ENCODE measurements around the gene DGKI. TPM values are rescaled to one million over a fixed set of nuclear protein-coding genes. Genes with fewer than 3 reads are reported as not detected.

DGKI gene
- total RNA-seq, 1 experiment from 2014 or later: 0.55 TPM

- Histone ChIP-seq H3K9me3 (ENCODE audit: control insufficient read depth, low read depth, low read length) (no peaks in the 10 kb centered on the region), H3K4ac (ENCODE audit: low read depth, low read length) (no peak overlapping the region), H2BK5ac (ENCODE audit: insufficient read length, low read length) (no peak overlapping the region), H3K27me3 (ENCODE audit: insufficient read depth, low read length) (no peaks in the 10 kb centered on the region), H4K5ac (ENCODE audit: insufficient read length, low read depth, low read length) (no peak overlapping the region), H4K91ac (ENCODE audit: insufficient read length, low read depth, low read length) (no peak overlapping the region), H3K9ac (ENCODE audit: extremely low read depth, insufficient read length, low read length) (no peak overlapping the region), H3K23ac (ENCODE audit: insufficient read length, low read depth, low read length) (no peak overlapping the region), H2BK20ac (ENCODE audit: low read depth, low read length, poor library complexity, severe bottlenecking) (no peak overlapping the region), H4K8ac (replicated peaks; ENCODE audit: insufficient read length, low read depth, low read length) (no peak overlapping the region), H3K14ac (ENCODE audit: insufficient read depth, low read length) (no peak overlapping the region), H3K4me1 (ENCODE audit: insufficient read depth, low read length) (peaks cover 5% of the 10 kb centered on the region), H3T11ph (ENCODE audit: low read length) (no peak overlapping the region), H4K20me1 (ENCODE audit: control insufficient read depth, insufficient read depth, insufficient read length) (no peaks in the 10 kb centered on the region), H2AFZ (ENCODE audit: low read length) (no peak overlapping the region), H2AK5ac (ENCODE audit: insufficient read length, low read length) (no peak overlapping the region), H3K23me2 (ENCODE audit: insufficient read length, low read depth, low read length, poor library complexity, severe bottlenecking) (peaks cover 6% of the 10 kb centered on the region), H3K27ac (ENCODE audit: insufficient read length, low read depth, low read length) (no peak overlapping the region), H2BK120ac (ENCODE audit: low read depth, low read length, poor library complexity, severe bottlenecking) (no peak overlapping the region), H3K79me1 (ENCODE audit: insufficient read depth, low read depth, low read length, poor library complexity, severe bottlenecking) (no peaks in the 10 kb centered on the region), H2BK12ac (ENCODE audit: insufficient read length, low read depth, low read length) (no peak overlapping the region), H3K56ac (ENCODE audit: insufficient read length, low read depth, low read length) (no peak overlapping the region), H2BK15ac (ENCODE audit: low read depth, low read length) (no peak overlapping the region), H3K18ac (ENCODE audit: insufficient read length, low read depth, low read length) (no peak overlapping the region), H3K79me2 (ENCODE audit: insufficient read depth, low read length) (no peaks in the 10 kb centered on the region), H3K4me2 (ENCODE audit: insufficient read depth, insufficient read length, low read length) (no peak overlapping the region)
- Mint-ChIP-seq H3K9me3 (no peaks in the 10 kb centered on the region), H3K4me1 (peaks cover 10 to 14% of the 10 kb centered on the region in 2 experiments), H3K36me3 (ENCODE audit: insufficient read depth in 1 of 3, low read depth in 3 of 3) (no peaks in the 10 kb centered on the region; a peak in 1 of 7 replicates), H3K27ac (0 out of 7 replicates have a peak overlapping the region, but pooled peaks of 1 of the 3 experiments have one; percentile 22), H3K27me3 (ENCODE audit: low read depth) (no peaks in the 10 kb centered on the region), H3K4me3 (no peak overlapping the region)
- no peak for DNase-seq
- TF ChIP-seq, protein P1, sequence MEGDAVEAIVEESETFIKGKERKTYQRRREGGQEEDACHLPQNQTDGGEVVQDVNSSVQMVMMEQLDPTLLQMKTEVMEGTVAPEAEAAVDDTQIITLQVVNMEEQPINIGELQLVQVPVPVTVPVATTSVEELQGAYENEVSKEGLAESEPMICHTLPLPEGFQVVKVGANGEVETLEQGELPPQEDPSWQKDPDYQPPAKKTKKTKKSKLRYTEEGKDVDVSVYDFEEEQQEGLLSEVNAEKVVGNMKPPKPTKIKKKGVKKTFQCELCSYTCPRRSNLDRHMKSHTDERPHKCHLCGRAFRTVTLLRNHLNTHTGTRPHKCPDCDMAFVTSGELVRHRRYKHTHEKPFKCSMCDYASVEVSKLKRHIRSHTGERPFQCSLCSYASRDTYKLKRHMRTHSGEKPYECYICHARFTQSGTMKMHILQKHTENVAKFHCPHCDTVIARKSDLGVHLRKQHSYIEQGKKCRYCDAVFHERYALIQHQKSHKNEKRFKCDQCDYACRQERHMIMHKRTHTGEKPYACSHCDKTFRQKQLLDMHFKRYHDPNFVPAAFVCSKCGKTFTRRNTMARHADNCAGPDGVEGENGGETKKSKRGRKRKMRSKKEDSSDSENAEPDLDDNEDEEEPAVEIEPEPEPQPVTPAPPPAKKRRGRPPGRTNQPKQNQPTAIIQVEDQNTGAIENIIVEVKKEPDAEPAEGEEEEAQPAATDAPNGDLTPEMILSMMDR (conservative IDR thresholded peaks at IDR 0.05): no peak
- no CpG with 5 or more reads among the region's 7 CpGs for WGBS (ENCODE audit: extremely low coverage, insufficient read length, low lambda C conversion rate)
Measured at GRCh38 chr7:137399827-137400823, 446.6 kb downstream of the DGKI start.
